Cardiac septum (tissue), 1 donor: ENCODE results near the gene ADARB2. TPM values are rescaled to one million over a fixed set of nuclear protein-coding genes. Genes with fewer than 3 reads are reported as not detected.

Source experiments
- DNase-seq: peaks from one replicate; pipeline ENCODE4 v3.0.0-alpha.2; 2020; ENCODE audit warnings: low spot score
- intact Hi-C: fragments of 100-400 bp; cut with DNase I; formaldehyde crosslinking; loops from one replicate; pipeline ENCODE4 v1.14.0; 2022
- total RNA-seq: library from RNA; stranded (reverse); fragmentation: NEBNext Ultra II Directional; extraction: Animal tissue kit (Norgen Biotek cat#: 25700); gene quantifications from one replicate; pipeline ENCODE4 v1.2.1, GENCODE V29; 2021
- donor health status: DM: no; HTN: no; CAD: no.

The ADARB2 gene
- total RNA-seq, 1 donor from 2014 or later = not detected

DNA sequence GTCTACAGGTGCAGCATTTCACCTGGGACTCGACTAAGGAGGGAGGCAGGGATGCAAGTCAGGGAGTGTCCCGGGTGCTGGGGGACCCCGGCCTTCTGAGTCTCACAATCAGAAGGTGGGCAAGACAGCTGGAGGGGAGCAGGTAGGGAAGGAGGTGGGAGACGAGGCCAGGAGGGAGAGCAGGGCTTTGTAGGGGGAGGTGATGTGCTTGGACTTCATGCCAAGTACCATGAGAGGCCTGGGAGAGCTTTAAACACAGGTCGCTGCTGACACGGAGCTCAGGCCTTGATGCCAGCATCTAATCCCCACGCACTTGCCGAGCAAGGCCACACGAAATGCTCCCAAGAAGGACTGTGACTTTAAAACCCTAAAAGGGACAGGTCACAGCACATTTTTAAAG is 244.7 kb downstream of the ADARB2 start:
- no peak for DNase-seq
- intact Hi-C loops = no loop called here

DNA sequence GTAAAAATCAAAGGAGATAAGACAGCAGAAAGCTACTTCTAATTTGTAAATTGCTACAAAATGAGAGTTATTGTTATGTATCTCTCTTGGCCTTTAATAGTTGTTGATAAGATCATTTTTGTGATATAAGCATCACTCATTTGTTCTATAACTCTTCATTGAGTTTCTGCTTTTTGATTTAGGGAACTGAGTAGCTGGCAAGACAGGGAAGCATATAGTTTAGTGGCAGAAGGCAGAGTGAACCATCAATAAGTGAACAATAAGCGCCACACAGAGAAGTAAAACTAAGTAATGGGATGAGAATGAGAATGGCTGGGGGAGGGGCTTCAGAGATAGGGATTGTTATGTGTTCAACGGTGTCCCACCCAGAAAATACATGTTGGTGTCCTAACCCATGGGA is 245.4 kb downstream of the ADARB2 start:
- intact Hi-C loops = no loop called here
- DNase-seq = no peak

DNA sequence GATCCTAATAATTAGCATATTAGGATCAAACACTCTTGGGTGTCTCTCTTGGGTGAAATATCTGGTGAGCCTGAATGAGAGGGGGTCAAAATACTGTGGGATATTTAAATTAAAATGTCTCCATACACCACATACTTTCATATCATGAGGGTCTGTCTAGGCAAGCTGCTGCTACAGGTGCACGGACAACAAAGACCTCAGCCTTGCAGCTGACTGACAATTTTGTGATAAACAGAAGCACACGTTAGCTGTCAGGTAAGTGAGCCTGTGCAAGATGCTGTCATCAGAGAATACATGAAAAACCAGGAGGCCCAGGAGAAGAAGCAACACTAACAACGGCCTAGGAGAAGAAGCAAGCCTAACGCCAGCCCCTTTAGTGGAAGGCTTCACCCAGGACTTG is 247.5 kb downstream of the ADARB2 start:
- intact Hi-C loops = no loop called here
- no peak for DNase-seq

DNA sequence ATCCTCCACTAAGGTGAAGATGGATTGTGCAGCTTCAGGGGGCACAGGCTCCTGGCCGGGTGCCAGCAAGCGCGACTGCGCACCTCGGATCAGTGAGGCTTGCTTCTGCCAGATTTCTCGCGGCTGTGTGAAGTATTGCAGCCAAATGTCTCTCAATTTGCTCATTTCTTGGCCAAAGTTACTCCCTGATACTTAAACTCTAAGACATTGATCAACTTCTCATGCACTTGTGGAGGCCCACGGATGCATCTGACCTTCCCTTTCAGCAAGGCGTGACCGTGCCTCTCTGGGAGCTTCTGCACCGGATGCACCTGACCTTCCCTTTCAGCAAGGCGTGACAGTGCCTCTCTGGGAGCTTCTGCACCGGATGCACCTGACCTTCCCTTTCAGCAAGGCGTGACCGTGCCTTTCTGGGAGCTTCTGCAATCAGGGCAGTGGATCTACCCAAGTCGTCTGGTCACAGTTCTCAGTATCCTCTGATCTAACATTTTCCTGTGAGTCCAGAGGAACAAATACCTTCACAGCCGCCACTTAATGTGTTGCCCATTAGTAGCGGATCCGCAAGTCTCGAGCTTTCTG is 248.3 kb downstream of the ADARB2 start:
- intact Hi-C loops = no loop called here
- no peak for DNase-seq

DNA sequence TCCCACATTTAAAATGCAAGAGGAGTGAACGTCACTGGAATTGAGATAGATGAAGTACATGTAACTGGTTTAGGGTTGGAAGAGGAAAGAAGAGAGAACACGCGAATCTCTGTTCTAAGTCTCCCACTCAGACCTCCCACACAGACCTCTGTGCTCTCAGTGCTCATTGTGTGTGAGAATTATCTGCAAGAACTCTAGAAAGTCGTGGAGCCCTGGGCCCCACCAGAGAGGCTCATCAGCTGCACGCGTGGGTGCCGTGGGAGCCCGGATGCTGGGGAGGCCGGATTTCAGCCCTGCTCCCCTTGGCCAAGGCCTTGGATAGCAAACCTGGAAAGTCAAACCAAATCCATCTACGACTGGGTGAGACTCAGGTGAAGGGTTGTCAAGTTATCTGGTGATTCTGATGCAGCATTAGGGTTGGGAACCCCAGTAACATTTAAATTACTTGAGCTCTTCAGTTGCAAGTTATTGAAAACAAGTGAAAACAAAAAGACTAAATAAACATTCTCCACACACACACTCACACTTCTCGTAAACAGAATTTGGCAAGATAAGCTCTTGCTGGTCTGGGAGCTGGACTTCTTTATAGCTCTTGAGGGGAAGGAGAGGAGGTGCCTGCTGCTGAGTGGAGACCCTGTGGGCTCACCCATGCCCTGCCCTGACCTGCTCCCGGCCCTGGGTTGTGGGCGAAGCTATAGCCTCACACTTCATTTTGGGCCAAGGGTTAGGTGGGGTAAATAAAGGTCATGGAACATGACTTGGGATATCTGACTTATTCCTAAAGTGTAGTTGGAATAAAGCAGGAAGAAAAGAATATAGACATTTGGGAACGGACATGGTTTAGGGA is 250.3 kb downstream of the ADARB2 start:
- intact Hi-C loops = no loop called here
- no peak for DNase-seq

DNA sequence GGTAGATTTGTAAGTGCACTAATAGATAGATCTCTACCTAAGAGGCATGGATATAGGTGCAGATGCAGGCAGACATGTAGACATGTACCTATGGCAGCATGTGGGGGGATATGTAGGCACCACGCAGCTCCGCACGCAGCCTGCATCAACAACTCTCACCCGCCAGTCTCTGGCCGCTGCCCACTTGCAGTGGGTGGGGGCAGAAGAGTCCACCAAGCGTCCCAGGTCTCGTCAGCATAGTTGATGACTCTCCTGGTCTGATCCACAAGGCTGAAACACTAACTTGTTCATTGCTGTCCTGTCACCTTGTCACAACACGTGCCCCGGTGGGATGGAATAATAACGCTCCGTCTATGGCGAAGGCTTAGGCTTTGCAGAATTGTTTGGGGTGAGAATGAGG is 252.0 kb downstream of the ADARB2 start:
- intact Hi-C loops = no loop called here
- no peak for DNase-seq

DNA sequence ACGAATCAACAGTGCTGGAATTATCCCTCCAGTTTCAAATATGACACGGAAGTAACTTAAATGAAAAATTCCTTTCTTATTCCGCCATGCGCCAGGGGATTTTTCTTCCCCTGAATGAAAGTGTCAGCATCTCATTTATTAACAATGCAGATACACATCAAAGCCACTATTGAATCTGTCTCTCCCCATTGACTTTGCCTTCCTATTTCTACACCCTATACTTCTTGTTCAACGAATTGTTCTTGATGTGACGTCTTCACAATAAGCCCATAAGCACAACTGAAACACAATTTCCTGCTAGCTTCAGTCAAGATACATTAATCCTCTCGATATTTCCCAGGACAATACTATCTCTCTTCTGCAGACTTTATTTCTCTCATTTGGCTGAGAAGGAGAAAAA is 253.5 kb downstream of the ADARB2 start:
- intact Hi-C loops = no loop called here
- no peak for DNase-seq

DNA sequence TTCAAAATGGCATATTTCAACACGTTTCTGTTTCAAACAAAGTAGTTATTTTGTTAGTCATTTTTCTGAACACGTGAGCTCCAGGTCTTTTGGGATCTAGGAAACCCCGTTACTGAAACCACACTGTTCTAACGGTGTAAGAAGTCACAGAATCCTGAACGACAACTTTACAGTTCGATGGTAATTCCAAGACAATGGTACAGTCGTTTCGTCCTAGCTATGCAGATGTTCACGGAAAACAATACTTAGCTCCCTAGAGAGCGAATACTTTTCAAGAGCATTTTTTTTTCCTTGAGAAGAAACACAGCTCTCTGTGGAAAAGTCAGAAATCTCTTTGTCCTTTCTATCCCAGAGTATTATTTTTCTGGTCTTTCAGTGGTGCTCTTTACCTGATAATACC is 254.1 kb downstream of the ADARB2 start:
- DNase-seq = no peak
- intact Hi-C loops = no loop called here

DNA sequence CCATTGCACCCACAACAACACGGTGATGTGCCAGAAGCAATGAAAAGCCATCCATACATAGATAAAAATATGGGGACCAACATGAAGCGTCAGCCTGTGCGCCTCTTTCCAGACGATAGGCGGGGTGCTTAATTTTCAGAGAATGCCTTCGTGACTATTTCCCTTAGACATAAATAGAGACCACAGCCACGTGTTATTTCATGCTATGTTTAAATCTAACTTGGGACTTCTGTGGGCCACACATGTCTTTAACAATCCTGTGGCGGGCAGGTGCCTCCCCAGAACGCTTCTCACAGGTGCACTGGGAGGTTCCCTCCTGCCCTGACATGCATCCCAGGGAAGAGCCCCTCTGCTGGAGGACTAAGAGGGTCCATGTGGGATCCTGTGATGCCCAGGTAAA is 259.7 kb downstream of the ADARB2 start:
- no peak for DNase-seq
- intact Hi-C loops = no loop called here

DNA sequence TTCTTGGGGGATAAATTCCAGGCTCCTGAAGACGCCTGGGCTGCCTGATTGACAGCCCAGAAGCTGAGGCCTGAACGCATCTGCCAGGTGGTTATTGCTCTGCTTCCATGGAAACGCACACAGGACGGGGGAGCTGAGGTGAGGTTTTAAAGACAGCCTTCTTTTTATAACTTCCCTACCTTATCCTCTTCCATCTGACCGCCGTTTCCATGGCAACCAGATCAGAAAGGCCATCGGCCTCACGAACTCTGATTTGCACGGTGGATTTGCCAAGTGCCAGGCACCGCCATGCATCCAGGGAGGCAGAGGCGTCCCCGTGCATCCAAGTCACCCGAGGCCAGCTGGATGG is 260.9 kb downstream of the ADARB2 start:
- no peak for DNase-seq

DNA sequence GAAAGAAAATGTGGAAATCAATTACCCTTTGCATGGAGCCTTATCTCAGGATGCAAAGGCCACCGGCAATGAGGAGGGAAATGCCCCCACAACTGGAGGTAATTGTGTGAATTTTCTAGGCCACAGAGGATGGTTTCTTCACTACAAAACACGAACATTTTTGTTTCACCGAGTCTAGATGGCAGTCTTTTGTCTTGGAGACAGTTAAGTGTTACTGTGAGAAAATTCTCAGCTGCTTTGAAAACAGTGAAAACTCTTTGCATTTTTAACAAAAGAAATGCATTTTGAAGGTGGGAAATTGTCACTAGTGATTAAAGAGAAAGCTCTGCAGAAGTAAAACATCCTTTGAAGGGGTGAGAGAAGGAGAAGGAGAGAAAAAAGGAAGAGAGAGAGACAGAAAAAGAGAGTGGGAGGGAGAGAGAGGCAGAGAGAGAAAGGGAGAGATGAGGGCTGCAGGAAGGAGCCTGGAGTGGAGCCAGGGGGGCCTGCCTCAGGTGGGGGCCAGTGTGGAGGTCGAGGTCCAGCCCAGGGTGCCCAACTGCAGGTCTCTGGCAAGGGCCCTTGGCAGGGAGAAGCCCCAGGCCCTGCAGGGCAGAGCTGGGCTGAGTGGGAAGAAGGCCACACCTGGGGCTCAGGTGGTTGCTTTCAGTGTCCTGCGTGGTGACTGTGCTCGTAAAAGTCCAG is 261.4 kb downstream of the ADARB2 start:
- DNase-seq = no peak
- intact Hi-C loops = no loop called here

More for the DNA sequence above, 260.9 kb downstream of the ADARB2 start:
- intact Hi-C loops = no loop called here

DNA sequence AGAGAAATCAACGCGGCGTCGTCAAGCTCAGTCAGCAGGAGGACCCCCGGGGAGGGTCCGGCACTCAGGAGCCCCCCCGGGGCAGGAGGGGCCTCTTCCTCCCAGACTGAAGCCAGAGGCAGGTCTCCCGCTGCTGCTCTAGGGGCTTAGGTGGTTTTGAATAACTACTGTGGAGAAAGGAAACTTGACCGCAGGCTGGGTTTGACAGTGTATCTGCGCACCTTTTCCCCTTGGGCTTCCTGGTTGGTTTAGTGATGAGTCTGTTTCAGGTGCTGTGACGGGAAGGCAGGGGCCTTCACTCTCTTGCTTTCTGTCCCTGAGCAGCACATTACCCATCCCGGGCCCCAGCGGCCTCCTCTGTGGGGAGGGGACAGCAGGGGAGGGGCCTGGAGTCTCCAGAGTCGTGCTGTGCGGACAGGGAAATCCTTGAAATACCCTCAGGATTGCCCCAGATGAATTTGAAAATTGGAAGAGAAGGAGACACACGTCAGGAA is 262.2 kb downstream of the ADARB2 start:
- intact Hi-C loops = no loop called here
- no peak for DNase-seq

DNA sequence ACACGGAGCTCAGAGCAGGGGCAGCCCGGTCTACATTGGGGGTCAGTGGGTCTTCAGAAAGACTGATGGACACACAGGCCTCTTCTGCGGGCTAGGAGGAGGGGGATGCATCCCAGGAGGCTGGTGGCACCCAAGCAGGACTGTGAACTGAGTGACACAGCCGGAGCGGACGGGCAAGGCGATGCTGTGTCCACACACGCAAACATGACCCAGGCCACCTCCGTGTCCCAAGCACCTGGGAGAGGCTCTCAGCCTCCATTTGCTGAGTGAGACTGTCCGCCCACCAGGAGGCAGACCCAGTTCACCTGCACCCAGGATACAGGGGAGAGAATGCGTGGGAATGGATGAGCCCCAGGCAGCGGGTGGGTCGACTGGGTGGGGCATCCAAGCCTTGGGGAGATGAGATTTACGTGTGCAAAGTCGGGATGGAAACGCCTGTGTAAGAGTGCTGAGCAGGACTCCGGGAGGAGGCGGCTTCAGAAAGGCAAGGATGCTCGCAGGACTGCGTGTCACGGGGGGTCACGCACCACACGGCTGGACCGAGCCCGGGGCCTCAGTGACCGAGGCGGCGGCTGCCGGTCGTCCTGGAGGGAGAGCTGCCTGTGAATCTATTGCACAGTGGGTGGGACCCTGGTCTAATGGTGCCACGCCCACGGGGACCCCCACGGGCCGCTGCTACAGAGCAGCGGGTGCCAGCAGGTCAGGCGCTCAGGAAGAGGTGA is 262.8 kb downstream of the ADARB2 start:
- intact Hi-C loops = no loop called here
- DNase-seq = no peak

DNA sequence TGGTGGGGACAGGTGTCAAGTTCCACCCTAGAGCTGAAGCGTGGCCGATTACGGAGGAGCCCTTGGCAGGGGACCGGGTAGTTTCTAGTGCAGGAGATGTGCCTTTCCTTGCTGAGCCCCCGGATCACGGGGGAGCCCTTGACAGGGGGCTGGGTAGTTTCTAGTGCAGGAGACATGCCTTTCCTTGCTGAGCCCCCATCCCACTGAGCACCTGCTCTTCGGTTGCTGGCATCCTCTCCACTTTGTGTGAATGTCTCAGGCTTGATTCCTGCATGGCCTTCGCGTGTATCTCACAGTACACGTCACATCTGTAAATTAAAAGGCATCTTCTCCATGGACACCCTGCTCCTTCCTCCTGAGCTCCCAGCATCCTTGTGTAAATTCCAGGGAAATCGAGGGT is 263.5 kb downstream of the ADARB2 start:
- no peak for DNase-seq
- intact Hi-C loops = no loop called here

DNA sequence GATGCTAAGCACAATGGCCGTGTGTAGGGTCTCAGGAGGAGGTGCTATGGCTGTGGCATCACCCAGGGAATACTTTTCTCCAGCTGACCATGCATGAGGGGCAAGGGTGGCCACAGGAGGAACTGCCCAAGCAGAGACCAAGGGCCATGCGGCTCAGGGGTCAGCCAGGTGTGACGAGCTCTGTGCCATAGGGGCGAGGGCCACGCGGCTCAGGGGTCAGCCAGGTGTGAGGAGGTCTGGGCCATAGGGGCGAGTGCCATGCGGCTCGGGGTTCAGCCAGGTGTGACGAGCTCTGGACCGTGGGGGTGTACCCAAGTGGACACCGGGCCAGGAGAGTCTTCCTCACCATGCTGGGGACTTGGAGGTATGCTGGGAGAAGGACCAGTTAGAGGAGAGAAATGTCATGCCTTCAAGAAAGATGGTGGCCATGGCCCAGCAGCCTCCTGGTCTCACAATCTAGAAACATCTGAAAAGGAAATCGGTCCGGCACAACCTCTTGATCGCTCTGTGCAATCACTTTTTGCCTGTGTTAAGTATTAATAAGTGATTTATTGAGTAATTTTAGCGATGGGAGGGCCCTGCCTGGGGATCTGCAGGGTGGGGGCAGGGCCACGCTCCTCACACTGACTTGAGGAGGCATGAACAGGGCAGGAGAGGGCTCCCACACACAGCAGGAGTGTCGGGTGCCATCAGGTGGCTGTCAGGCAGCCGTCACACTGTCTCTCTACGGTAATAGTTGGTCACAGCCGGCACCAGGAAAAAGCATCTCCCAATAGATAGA is 265.0 kb downstream of the ADARB2 start:
- DNase-seq = no peak
- intact Hi-C loops = no loop called here

DNA sequence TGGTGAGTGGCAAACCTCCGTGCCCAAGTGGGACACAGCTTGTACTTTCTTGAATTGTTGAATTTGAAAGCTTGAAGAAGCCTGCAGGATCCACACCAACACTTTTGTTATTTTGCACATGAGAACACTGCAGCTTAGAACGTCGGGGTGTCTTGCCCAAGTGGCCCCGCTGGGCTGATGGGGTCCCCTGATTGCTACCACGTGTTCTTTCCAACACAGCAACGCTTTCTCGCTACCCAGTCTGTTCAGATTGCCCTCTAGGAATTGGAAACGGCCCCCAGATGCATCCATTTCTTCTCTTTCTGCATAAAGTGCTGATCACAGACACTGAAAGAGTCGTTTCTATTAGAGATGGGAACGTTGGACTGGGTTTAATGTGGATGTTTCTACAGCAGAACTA is 268.5 kb downstream of the ADARB2 start:
- DNase-seq = no peak
- intact Hi-C loops = no loop called here

DNA sequence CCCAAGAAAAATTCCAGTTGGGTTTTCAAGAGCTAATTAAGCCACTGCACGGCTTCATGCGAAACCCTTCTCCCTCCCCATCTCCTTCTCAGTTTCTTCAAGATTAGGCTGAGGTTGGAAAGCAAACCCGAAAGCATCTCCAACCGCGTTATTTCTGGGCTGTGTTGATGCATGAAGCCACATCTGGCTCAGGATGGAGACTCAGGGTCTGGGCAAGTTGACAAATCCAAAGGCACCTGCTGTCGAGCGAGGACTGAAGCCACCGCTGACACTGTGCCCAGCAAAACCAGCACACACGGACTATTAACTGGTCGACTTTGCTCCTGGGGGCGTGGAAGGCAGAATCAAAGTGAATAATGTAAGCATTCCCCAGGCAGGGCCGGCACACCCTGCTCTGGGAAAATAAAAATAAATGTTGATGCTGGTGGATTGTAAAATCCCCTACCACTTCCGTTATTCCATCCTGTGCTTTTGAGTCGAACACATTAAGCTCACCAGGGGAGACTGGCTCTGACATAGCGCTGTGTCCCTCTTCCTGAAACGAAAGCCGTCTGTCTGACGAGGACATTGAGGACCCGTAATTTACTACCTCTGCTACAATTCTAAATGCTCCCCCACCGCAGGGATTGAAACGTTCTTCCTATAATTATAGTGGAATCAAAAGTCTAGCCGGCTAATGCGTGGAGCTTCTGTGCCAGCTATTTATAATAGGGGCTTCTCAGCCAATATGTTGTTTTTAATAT is 269.8 kb downstream of the ADARB2 start:
- DNase-seq = no peak
- intact Hi-C loops = no loop called here

DNA sequence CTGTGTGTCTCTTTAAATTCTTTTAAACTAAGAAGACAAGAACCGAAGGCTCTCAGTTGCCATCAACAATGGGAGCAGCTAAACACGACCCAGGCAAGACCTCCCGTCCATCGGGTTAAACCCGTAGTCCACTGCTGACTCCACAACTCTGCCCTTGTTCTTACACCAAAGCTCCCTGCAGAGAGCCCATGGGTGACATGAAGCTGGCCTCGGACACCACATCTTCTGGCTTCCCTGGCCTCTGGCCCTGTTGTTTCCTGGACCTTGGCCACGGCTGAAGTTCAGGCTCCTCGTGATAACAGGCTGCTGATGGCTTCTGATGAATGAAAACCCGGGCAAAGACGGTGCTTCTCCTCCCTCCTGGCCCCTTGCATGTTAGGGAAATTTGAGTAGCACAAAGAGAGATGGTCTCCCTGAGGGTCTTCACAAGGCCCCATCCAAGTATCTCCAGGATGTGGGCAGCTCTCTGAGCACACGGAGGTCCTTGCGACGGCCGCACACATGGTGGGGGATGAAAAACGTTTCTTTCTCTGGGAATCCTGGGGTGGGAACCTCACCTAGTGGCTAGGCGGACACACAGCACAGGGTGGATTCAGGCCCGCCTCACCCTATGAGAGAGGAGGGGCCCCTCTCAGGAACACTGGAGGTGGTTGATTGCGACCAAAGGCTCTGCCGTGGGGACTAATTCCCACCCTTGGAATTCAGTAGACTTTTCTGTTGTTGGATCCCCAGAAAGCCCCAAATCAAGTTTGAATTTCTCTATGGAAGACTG is 271.1 kb downstream of the ADARB2 start:
- intact Hi-C loops = no loop called here
- DNase-seq = no peak
